PFSK-1 (cell line): ENCODE measurements around the gene NKAIN4.

Experiments
- FOXP2 ChIP-seq: optimal IDR thresholded peaks from 2 replicates; pipeline ENCODE3; 2011; ENCODE audit warnings: borderline replicate concordance, control low read depth, inconsistent platforms; ENCODE audit not compliant: insufficient read depth; ENCODE audit errors: extremely low read length, extremely low read depth
- POLR2AphosphoS5 ChIP-seq: IDR thresholded peaks from 2 replicates; pipeline ENCODE4 v1.6.1; 2012; ENCODE audit warnings: low read depth, mild to moderate bottlenecking, control low read depth, low read length, moderate library complexity
- SIN3A ChIP-seq: IDR thresholded peaks from 2 replicates; pipeline ENCODE4 v1.6.1; 2012; ENCODE audit warnings: mild to moderate bottlenecking, low read length, moderate library complexity, borderline replicate concordance; ENCODE audit not compliant: insufficient read depth
- TAF1 ChIP-seq: IDR thresholded peaks from 2 replicates; pipeline ENCODE4 v1.6.1; 2012; ENCODE audit warnings: low read length, control low read depth, borderline replicate concordance; ENCODE audit not compliant: insufficient read depth
- TF ChIP-seq, protein P1 (sequence below), 2 experiments: IDR thresholded peaks; 2 replicates each; pipeline versions ENCODE4 v1.6.1 to v1.8.0; 2011 to 2012; ENCODE audit warnings: low read depth in 2 of 2, low read length in 2 of 2, control low read depth in 1 of 2, inconsistent platforms in 1 of 2, mild to moderate bottlenecking in 1 of 2, moderate library complexity in 1 of 2; ENCODE audit not compliant: insufficient read depth in 1 of 2

DNA sequence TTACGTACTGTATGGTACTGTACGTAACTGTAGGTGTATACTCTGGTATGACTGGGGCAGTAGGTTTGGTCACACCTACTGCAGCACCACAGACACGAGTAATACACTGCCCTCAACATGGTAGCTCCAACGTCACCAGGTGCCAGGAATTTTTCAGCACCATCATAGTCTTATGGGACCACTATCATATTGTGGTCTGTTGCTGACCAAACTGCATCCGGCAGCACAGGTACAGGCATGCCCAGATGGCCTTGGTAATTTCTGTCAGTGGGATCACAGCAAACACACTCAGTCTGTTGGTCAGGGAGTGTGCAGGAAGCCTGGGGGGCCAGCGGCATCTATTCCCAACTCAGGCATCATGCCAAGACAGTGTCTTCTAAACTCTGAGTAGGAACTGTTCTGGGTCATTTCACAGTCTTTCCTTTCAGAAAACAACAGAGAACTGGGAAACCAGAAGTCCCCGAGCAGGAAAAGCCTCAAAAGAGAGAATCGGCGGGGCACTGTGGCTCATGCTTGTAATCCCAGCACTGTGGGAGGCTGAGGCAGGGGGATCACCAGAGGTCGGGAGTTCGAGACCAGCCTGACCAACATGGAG lies 44.2 kb downstream of the NKAIN4 start:
- TF ChIP-seq TAF1 (no peak), POLR2AphosphoS5 (no peak), SIN3A (no peak), FOXP2 (no peak)
- TF ChIP-seq, protein P1, sequence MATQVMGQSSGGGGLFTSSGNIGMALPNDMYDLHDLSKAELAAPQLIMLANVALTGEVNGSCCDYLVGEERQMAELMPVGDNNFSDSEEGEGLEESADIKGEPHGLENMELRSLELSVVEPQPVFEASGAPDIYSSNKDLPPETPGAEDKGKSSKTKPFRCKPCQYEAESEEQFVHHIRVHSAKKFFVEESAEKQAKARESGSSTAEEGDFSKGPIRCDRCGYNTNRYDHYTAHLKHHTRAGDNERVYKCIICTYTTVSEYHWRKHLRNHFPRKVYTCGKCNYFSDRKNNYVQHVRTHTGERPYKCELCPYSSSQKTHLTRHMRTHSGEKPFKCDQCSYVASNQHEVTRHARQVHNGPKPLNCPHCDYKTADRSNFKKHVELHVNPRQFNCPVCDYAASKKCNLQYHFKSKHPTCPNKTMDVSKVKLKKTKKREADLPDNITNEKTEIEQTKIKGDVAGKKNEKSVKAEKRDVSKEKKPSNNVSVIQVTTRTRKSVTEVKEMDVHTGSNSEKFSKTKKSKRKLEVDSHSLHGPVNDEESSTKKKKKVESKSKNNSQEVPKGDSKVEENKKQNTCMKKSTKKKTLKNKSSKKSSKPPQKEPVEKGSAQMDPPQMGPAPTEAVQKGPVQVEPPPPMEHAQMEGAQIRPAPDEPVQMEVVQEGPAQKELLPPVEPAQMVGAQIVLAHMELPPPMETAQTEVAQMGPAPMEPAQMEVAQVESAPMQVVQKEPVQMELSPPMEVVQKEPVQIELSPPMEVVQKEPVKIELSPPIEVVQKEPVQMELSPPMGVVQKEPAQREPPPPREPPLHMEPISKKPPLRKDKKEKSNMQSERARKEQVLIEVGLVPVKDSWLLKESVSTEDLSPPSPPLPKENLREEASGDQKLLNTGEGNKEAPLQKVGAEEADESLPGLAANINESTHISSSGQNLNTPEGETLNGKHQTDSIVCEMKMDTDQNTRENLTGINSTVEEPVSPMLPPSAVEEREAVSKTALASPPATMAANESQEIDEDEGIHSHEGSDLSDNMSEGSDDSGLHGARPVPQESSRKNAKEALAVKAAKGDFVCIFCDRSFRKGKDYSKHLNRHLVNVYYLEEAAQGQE (IDR thresholded peaks at IDR 0.05; ENCODE audit: insufficient read depth in 1 of 2, low read depth in 2 of 2, low read length in 2 of 2): no peak
